GM20000 (cell line): Measurements from ENCODE around the gene EHF.

ENCODE experiments used
- DNase-seq: peaks from one replicate; pipeline ENCODE4 v3.0.0; 2012; ENCODE audit warnings: low spot score
- TF ChIP-seq, protein P1 (sequence below): IDR thresholded peaks from 2 replicates; pipeline ENCODE4 v1.5.1; 2012; ENCODE audit warnings: mild to moderate bottlenecking, control low read depth; ENCODE audit errors: extremely low read depth, missing control alignments

Gene EHF

DNA sequence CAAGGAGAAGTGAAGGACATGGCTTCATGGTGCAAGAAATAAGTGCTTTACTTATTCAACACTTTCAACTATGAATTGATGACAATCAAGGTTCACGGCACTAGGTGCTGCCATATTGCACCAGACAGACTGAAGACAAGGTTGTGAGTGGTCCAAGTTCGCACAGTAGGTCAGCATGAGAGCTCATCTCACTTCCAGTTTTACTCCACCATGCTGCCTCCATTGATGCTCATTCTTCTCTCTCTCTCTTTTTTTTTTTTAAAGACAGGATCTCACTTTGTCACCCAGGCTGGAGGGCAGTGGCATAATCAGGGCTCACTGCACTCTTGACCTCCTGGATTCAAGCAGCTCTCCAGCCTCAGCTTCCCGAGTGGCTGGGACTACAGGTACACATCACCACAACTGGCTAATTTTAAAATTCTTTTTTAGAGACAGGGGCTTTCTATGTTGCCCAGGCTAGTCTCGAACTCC lies 47.7 kb downstream of the EHF start:
- DNase-seq: no peak
- TF ChIP-seq, protein P1, sequence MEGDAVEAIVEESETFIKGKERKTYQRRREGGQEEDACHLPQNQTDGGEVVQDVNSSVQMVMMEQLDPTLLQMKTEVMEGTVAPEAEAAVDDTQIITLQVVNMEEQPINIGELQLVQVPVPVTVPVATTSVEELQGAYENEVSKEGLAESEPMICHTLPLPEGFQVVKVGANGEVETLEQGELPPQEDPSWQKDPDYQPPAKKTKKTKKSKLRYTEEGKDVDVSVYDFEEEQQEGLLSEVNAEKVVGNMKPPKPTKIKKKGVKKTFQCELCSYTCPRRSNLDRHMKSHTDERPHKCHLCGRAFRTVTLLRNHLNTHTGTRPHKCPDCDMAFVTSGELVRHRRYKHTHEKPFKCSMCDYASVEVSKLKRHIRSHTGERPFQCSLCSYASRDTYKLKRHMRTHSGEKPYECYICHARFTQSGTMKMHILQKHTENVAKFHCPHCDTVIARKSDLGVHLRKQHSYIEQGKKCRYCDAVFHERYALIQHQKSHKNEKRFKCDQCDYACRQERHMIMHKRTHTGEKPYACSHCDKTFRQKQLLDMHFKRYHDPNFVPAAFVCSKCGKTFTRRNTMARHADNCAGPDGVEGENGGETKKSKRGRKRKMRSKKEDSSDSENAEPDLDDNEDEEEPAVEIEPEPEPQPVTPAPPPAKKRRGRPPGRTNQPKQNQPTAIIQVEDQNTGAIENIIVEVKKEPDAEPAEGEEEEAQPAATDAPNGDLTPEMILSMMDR: no peak

DNA sequence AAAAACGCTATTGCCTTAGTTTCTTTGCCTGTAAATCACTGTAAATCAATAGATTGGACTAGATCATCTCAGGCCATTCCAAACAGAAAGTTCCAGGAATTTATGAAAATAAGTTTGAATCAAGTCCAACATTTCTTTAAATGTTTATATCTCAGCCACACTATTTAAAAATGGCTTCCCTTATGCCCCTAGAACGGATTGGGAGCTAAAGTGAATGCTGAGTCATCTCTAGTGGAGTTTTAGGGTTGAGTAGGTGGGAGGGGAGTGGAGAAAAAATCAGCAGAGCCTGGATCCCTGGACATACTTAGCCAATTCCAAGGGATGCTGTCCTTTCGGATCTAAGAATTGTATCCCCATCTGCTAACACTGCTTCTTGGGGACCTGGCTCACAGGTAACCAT lies 48.6 kb downstream of the EHF start:
- TF ChIP-seq, protein P1: no peak
- no peak for DNase-seq

DNA sequence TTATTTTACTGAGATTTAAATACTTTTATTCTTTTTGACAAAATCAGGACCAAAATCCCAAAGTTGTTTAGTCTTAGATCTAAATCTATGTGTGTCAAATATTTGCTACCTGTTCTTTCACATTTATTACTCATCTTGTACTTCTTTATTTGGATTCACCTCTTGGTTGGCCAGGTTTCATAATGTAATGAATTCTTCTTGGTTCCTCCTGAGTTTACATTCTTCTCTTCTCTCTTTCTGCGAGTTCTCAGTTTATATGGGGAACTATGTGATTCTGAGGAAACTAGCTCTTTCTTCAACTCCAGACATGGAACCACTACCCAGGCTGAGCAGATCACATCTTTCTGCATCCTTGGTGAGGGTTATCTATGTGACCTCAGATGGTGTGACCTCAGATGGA lies 50.2 kb downstream of the EHF start:
- DNase-seq: no peak
- TF ChIP-seq, protein P1: no peak

DNA sequence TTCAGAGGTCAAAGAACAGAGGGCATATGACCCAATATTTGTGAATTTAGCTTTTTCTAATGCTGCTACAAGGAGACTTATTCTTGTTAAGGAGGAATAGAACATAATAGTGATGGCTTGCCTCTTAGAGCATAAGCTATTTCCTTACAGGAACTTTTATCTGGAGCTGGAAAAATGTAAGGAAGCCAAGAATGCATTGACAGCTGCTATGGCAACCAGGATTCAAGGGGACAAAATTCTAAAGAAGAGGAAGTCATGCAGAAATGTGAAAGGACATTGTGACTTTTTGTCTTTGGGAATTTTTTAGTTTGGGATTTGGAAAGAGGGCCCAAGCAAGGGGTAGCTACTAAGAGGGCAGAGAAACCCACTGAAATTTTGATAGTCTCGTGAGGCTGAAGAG lies 51.1 kb downstream of the EHF start:
- DNase-seq: no peak
- TF ChIP-seq, protein P1: no peak

DNA sequence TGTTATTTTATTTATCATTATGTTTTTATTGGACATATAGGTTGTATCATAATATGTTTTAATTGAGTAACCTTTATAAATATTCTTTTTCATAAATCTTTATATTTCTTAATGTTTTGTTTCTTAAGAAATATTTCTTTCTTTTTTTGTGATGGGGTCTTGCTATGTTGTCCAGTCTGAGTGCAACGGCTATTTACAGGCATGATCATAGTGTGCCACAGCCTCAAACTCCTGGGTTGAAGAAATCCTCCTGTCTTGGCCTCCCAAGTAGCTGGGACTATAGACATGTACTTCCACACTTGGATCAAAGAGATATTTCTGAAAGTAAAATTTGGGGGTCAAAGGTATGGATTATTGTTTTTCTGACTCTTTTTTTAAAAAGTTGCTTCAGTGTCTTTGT lies 53.1 kb downstream of the EHF start:
- TF ChIP-seq, protein P1: no peak
- DNase-seq: no peak

DNA sequence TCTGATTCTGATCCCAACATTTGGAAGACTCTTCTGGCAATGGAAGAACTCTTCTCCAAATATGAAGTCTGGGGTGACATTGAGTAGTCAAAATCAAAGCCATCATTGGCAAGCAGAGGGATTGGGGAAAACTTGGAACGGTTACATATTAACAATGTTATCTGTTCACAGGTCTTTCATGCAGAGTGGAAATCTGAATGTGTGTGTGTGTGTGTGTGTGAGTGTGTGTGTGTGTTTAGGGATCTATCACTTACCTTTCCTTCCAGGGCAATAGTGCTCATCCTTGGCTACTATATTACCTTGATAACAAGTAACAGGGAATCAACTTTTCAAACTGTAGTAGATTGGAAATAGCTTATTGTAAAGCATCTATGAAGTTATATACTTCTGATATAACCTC lies 55.3 kb downstream of the EHF start:
- DNase-seq: no peak
- TF ChIP-seq, protein P1: no peak

DNA sequence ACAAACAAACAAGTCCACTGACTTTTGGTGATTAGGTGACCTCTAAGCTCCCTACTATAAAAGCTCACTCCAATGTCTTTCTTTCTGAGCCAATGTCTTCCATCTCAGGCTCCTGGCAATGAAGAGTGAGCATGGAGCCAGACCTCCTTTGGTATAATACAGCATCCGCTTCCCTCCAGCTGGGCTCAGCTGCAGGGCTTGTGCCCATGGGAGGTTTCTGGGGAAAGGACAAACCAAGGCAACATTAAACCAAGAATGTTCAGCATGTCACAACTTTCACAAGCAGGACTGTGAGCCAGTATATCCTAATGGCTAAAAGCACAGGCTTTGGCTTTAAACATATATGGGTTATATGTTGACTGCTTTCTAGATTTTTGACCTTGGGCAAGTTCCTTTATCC lies 58.8 kb downstream of the EHF start:
- DNase-seq: no peak
- TF ChIP-seq, protein P1: no peak
